Measurements from ENCODE around the gene SCAPER. TPM values are rescaled to one million over a fixed set of nuclear protein-coding genes. Genes with fewer than 3 reads are reported as not detected.

SCAPER gene
- total and polyA plus RNA-seq, 2 donors = 15.7 to 15.9 TPM

DNA sequence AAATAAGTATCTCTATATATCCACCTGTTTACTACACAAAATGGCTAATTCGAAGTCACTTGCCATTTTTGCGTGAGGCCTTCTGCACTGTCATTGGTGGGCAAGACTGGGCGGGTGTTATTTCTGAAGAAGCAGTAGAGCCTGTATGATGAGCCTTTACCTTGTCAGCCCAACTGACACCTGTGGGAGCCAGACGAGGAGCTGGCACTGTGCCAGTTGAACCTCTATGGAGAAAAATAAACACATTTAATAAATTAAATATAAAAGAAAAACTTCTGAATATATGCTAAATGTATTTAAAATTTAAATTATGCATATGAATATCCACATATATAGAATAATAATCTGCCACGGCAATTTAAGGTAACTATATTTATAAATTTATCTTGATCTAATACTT, 109.9 kb downstream of the SCAPER start:
- no peaks in the 10 kb centered on the region for H3K9me3 ChIP-seq (ENCODE audit: control insufficient read depth in 2 of 2, insufficient read depth in 1 of 2, low read length in 1 of 2)
- no peak for DNase-seq (ENCODE audit: low read depth in 6 of 9, low spot score in 9 of 9)
- H3K4me1 ChIP-seq (ENCODE audit: control insufficient read depth in 2 of 2, insufficient read depth in 2 of 2, low read length in 2 of 2) = no peaks in the 10 kb centered on the region
- peaks cover 12 to 32% of the 10 kb centered on the region in 2 donors for H3K36me3 ChIP-seq (ENCODE audit: control insufficient read depth in 2 of 2, insufficient read depth in 2 of 2, low read length in 1 of 2)
- no peak overlapping the region for H3K27ac ChIP-seq (ENCODE audit: low read depth in 1 of 2, low read length in 1 of 2)
- 92% methylated on average over 5 of the region's 5 CpGs for WGBS
- H3K4me3 ChIP-seq (ENCODE audit: low read length in 2 of 2) = no peak overlapping the region
- no peaks in the 10 kb centered on the region for H3K27me3 ChIP-seq (ENCODE audit: control insufficient read depth in 2 of 2, insufficient read depth in 1 of 2, low read length in 1 of 2)

DNA sequence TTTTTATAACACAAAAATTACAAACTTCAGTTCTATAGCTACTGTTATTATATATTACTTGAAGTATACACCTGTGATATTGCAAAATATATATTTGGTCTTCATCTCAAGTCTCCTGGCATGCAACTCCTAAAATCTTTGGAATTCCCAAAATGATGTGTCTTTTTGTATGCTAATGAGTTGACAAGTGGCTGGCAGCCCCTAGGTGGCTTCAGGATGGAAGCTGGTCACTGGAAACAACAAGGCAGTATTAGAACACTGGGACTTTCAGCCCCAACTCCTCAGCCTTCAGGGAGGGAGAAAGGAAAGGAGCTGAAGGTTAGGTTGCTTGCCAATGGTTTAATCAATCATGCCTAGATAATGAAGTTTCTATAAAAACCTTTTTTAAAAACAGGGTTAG, 112.0 kb downstream of the SCAPER start:
- no peak overlapping the region for H3K27ac ChIP-seq (ENCODE audit: low read depth in 1 of 2, low read length in 1 of 2)
- H3K4me1 ChIP-seq (ENCODE audit: control insufficient read depth in 2 of 2, insufficient read depth in 2 of 2, low read length in 2 of 2) = no peaks in the 10 kb centered on the region
- peaks cover 10 to 26% of the 10 kb centered on the region in 2 donors for H3K36me3 ChIP-seq (ENCODE audit: control insufficient read depth in 2 of 2, insufficient read depth in 2 of 2, low read length in 1 of 2)
- H3K27me3 ChIP-seq (ENCODE audit: control insufficient read depth in 2 of 2, insufficient read depth in 1 of 2, low read length in 1 of 2) = no peaks in the 10 kb centered on the region
- no peaks in the 10 kb centered on the region for H3K9me3 ChIP-seq (ENCODE audit: control insufficient read depth in 2 of 2, insufficient read depth in 1 of 2, low read length in 1 of 2)
- no peak for DNase-seq (ENCODE audit: low read depth in 6 of 9, low spot score in 9 of 9)
- H3K4me3 ChIP-seq (ENCODE audit: low read length in 2 of 2) = no peak overlapping the region

DNA sequence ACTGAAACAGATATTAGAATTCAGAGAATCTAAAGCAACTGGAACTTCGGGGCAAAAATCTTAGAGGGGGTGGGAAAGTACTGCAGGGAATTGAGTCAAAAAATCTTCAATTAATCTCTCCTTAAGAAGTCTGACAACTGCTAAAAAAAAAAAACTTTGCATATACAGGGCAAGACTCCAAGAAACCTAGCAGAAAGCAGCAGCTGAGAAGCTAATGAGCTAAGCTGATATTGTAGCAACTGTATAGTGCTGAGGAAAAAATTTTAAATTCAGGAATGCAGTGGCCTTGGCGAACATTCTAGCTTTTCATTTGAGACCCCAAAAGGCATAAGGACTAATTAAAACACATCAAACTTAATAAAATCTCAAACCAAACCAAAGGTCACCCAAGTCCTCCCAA, 113.6 kb downstream of the SCAPER start:
- DNase-seq (ENCODE audit: low read depth in 6 of 9, low spot score in 9 of 9) = no peak
- H3K27ac ChIP-seq (ENCODE audit: low read depth in 1 of 2, low read length in 1 of 2) = no peak overlapping the region
- H3K4me1 ChIP-seq (ENCODE audit: control insufficient read depth in 2 of 2, insufficient read depth in 2 of 2, low read length in 2 of 2) = no peaks in the 10 kb centered on the region
- no peaks in the 10 kb centered on the region for H3K9me3 ChIP-seq (ENCODE audit: control insufficient read depth in 2 of 2, insufficient read depth in 1 of 2, low read length in 1 of 2)
- no peak overlapping the region for H3K4me3 ChIP-seq (ENCODE audit: low read length in 2 of 2)
- 97% methylated on average over 2 of the region's 2 CpGs for WGBS
- H3K27me3 ChIP-seq (ENCODE audit: control insufficient read depth in 2 of 2, insufficient read depth in 1 of 2, low read length in 1 of 2) = no peaks in the 10 kb centered on the region
- H3K36me3 ChIP-seq (ENCODE audit: control insufficient read depth in 2 of 2, insufficient read depth in 2 of 2, low read length in 1 of 2) = peaks cover 10 to 26% of the 10 kb centered on the region in 2 donors

DNA sequence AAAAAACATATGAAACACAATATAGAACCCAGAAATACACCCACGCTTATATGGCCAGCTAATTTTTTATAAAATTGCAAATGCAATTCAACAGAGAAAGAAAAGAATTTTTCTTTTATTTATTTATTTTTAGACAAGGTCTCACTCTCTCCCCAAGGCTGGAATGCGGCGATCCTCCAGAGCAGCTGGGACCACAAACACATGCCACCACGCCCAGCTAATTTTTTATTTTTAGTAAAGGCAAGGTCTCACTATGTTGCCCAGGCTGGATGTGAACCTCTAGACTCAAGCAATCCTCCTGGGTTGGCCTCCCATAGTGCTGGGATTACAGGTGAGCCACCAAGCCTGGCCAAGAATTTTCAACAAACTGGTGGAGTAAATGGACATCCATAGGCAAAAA, 117.9 kb downstream of the SCAPER start:
- no peaks in the 10 kb centered on the region for H3K4me1 ChIP-seq (ENCODE audit: control insufficient read depth in 2 of 2, insufficient read depth in 2 of 2, low read length in 2 of 2)
- H3K9me3 ChIP-seq (ENCODE audit: control insufficient read depth in 2 of 2, insufficient read depth in 1 of 2, low read length in 1 of 2) = no peaks in the 10 kb centered on the region
- DNase-seq (ENCODE audit: low read depth in 6 of 9, low spot score in 9 of 9) = no peak
- H3K27ac ChIP-seq (ENCODE audit: low read depth in 1 of 2, low read length in 1 of 2) = no peak overlapping the region
- H3K27me3 ChIP-seq (ENCODE audit: control insufficient read depth in 2 of 2, insufficient read depth in 1 of 2, low read length in 1 of 2) = no peaks in the 10 kb centered on the region
- H3K4me3 ChIP-seq (ENCODE audit: low read length in 2 of 2) = no peak overlapping the region
- H3K36me3 ChIP-seq (ENCODE audit: control insufficient read depth in 2 of 2, insufficient read depth in 2 of 2, low read length in 1 of 2) = peaks cover 4 to 8% of the 10 kb centered on the region in 2 donors
- WGBS = 98% methylated on average over 4 of the region's 4 CpGs

DNA sequence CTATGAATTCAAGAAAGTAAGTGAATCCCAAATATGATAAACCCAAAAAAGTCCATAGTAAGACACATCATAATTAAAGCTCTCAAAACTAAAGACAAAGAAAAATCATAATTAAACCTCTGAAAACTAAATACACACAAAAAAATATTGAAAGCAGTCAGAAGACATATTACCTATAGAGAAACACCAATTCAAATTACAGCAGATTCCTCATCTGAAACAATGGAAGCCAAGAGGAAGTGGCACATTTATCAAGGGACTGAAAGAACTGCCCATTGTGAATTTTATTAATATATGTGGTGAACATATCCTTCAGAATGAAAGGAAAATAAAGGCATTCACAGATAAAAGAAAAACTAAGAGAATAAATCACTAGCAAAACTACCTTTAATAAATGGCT, 128.2 kb downstream of the SCAPER start:
- H3K27me3 ChIP-seq (ENCODE audit: control insufficient read depth in 2 of 2, insufficient read depth in 1 of 2, low read length in 1 of 2) = no peaks in the 10 kb centered on the region
- no peak overlapping the region for H3K27ac ChIP-seq (ENCODE audit: low read depth in 1 of 2, low read length in 1 of 2)
- no peaks in the 10 kb centered on the region for H3K4me1 ChIP-seq (ENCODE audit: control insufficient read depth in 2 of 2, insufficient read depth in 2 of 2, low read length in 2 of 2)
- H3K36me3 ChIP-seq (ENCODE audit: control insufficient read depth in 2 of 2, insufficient read depth in 2 of 2, low read length in 1 of 2) = peaks cover 0 to 7% of the 10 kb centered on the region in 2 donors
- DNase-seq (ENCODE audit: low read depth in 6 of 9, low spot score in 9 of 9) = no peak
- H3K4me3 ChIP-seq (ENCODE audit: low read length in 2 of 2) = no peak overlapping the region
- peaks cover 0 to 2% of the 10 kb centered on the region in 2 donors for H3K9me3 ChIP-seq (ENCODE audit: control insufficient read depth in 2 of 2, insufficient read depth in 1 of 2, low read length in 1 of 2)

DNA sequence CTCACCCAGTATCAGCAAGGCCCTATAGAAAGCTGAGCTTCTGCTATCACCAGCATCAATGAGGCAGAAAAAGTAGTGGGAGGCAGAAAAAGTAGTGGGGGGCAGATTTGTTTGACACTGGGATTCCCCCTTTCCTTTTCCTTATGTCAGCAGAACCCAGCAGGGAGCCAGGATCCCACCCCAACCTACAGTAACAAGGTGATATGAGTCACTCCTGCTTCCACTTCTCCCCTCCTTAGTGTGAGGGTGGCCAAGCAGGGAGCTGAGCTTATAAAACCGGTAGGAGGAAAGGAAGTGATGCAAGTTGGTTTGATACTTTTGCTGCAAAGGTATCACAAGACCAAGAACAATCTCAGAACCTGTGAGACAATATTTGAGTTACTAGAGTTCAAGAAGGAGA, 128.7 kb downstream of the SCAPER start:
- no peak for DNase-seq (ENCODE audit: low read depth in 6 of 9, low spot score in 9 of 9)
- Histone ChIP-seq H3K9me3 (ENCODE audit: control insufficient read depth in 2 of 2, insufficient read depth in 1 of 2, low read length in 1 of 2) (peaks cover 0 to 2% of the 10 kb centered on the region in 2 donors), H3K36me3 (ENCODE audit: control insufficient read depth in 2 of 2, insufficient read depth in 2 of 2, low read length in 1 of 2) (peaks cover 0 to 7% of the 10 kb centered on the region in 2 donors), H3K4me3 (ENCODE audit: low read length in 2 of 2) (no peak overlapping the region), H3K27me3 (ENCODE audit: control insufficient read depth in 2 of 2, insufficient read depth in 1 of 2, low read length in 1 of 2) (no peaks in the 10 kb centered on the region), H3K27ac (ENCODE audit: low read depth in 1 of 2, low read length in 1 of 2) (no peak overlapping the region), H3K4me1 (ENCODE audit: control insufficient read depth in 2 of 2, insufficient read depth in 2 of 2, low read length in 2 of 2) (no peaks in the 10 kb centered on the region)
- 93% methylated on average over 1 of the region's 1 CpG for WGBS

DNA sequence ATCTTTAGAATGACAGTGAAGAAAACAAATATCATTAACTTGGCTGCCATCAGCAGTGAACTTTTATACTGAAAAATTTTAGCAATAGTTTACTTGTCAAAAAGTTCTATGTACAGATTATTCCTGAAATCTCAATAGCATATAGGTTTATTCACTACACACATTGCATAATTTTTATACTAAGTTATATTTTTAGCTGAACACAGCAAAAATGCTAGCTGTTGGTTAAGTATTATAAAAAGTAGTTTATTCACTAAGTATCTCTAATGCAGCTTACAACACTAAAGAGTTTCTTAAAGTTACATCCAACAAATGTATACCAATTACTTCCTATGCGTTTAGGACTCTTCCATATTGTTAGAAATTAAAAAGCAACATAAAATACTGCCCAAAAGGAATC, 131.9 kb downstream of the SCAPER start:
- H3K9me3 ChIP-seq (ENCODE audit: control insufficient read depth in 2 of 2, insufficient read depth in 1 of 2, low read length in 1 of 2) = peaks cover 0 to 2% of the 10 kb centered on the region in 2 donors
- H3K27ac ChIP-seq (ENCODE audit: low read depth in 1 of 2, low read length in 1 of 2) = no peak overlapping the region
- H3K4me1 ChIP-seq (ENCODE audit: control insufficient read depth in 2 of 2, insufficient read depth in 2 of 2, low read length in 2 of 2) = no peaks in the 10 kb centered on the region
- H3K4me3 ChIP-seq (ENCODE audit: low read length in 2 of 2) = no peak overlapping the region
- H3K27me3 ChIP-seq (ENCODE audit: control insufficient read depth in 2 of 2, insufficient read depth in 1 of 2, low read length in 1 of 2) = no peaks in the 10 kb centered on the region
- 99% methylated on average over 1 of the region's 1 CpG for WGBS
- no peak for DNase-seq (ENCODE audit: low read depth in 6 of 9, low spot score in 9 of 9)
- H3K36me3 ChIP-seq (ENCODE audit: control insufficient read depth in 2 of 2, insufficient read depth in 2 of 2, low read length in 1 of 2) = peaks cover 0 to 4% of the 10 kb centered on the region in 2 donors

GRCh38 chr15:76772776-76773175, 132.4 kb downstream of the SCAPER start:
- Histone ChIP-seq H3K36me3 (ENCODE audit: control insufficient read depth in 2 of 2, insufficient read depth in 2 of 2, low read length in 1 of 2) (peaks cover 0 to 4% of the 10 kb centered on the region in 2 donors), H3K9me3 (ENCODE audit: control insufficient read depth in 2 of 2, insufficient read depth in 1 of 2, low read length in 1 of 2) (peaks cover 0 to 2% of the 10 kb centered on the region in 2 donors), H3K4me1 (ENCODE audit: control insufficient read depth in 2 of 2, insufficient read depth in 2 of 2, low read length in 2 of 2) (no peaks in the 10 kb centered on the region), H3K27ac (ENCODE audit: low read depth in 1 of 2, low read length in 1 of 2) (no peak overlapping the region), H3K27me3 (ENCODE audit: control insufficient read depth in 2 of 2, insufficient read depth in 1 of 2, low read length in 1 of 2) (no peaks in the 10 kb centered on the region), H3K4me3 (ENCODE audit: low read length in 2 of 2) (no peak overlapping the region)
- WGBS = 99% methylated on average over 1 of the region's 1 CpG
- DNase-seq (ENCODE audit: low read depth in 6 of 9, low spot score in 9 of 9) = no peak

GRCh38 chr15:76764004-76764403, 141.1 kb downstream of the SCAPER start:
- Histone ChIP-seq H3K36me3 (ENCODE audit: control insufficient read depth in 2 of 2, insufficient read depth in 2 of 2, low read length in 1 of 2) (peaks cover 11 to 35% of the 10 kb centered on the region in 2 donors), H3K4me1 (ENCODE audit: control insufficient read depth in 2 of 2, insufficient read depth in 2 of 2, low read length in 2 of 2) (no peaks in the 10 kb centered on the region), H3K27ac (ENCODE audit: low read depth in 1 of 2, low read length in 1 of 2) (no peak overlapping the region), H3K4me3 (ENCODE audit: low read length in 2 of 2) (no peak overlapping the region), H3K9me3 (ENCODE audit: control insufficient read depth in 2 of 2, insufficient read depth in 1 of 2, low read length in 1 of 2) (peaks cover 6 to 9% of the 10 kb centered on the region in 2 donors), H3K27me3 (ENCODE audit: control insufficient read depth in 2 of 2, insufficient read depth in 1 of 2, low read length in 1 of 2) (no peaks in the 10 kb centered on the region)
- WGBS = 98% methylated on average over 3 of the region's 3 CpGs
- no peak for DNase-seq (ENCODE audit: low read depth in 6 of 9, low spot score in 9 of 9)

DNA sequence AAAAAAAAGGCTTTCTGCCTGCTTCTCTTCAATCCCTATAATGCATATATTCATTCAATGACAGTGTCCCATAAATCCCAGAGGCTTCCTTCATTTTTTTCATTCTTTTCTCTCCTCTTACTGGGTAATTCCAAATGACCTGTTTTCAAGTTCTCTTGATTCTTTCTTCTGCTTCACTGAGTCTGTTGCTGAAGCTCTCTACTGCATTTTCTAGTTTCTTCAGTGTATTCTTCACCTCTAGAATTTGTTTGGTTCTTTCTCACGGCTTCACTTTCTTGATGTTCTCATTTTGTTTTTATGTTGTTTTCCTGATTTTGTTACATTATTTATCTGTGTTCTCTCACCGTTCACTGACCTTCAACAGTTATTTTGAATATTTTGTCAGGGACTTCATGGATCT, 141.6 kb downstream of the SCAPER start:
- Histone ChIP-seq H3K27me3 (ENCODE audit: control insufficient read depth in 2 of 2, insufficient read depth in 1 of 2, low read length in 1 of 2) (no peaks in the 10 kb centered on the region), H3K9me3 (ENCODE audit: control insufficient read depth in 2 of 2, insufficient read depth in 1 of 2, low read length in 1 of 2) (peaks cover 6 to 9% of the 10 kb centered on the region in 2 donors), H3K4me1 (ENCODE audit: control insufficient read depth in 2 of 2, insufficient read depth in 2 of 2, low read length in 2 of 2) (no peaks in the 10 kb centered on the region), H3K4me3 (ENCODE audit: low read length in 2 of 2) (no peak overlapping the region), H3K27ac (ENCODE audit: low read depth in 1 of 2, low read length in 1 of 2) (no peak overlapping the region), H3K36me3 (ENCODE audit: control insufficient read depth in 2 of 2, insufficient read depth in 2 of 2, low read length in 1 of 2) (peaks cover 11 to 35% of the 10 kb centered on the region in 2 donors)
- peak in 1 of 9 donors; percentile 3 for DNase-seq (ENCODE audit: low read depth in 6 of 9, low spot score in 9 of 9)
- WGBS = 99% methylated on average over 2 of the region's 2 CpGs

Data from thymus (tissue), 11 donors.